HCT116 (cell line): Measurements from ENCODE around the gene SLC25A30. TPM values are rescaled to one million over a fixed set of nuclear protein-coding genes. Genes with fewer than 3 reads are reported as not detected.
A peak's percentile ranks its signal among the peaks of the same experiment; 100 is the strongest.

Source experiments
- ATAC-seq: fragments of 200-7000 bp; cut with Tn5 transposase; 2 replicates; pipeline ENCODE4 v1.9.1; 2020; ENCODE audit warnings: mild to moderate bottlenecking, moderate library complexity
- BruUV-seq: library from RNA; stranded (reverse); fragments of 400-500 nt; replicated peaks from 2 replicates; lab custom pipeline; 2021; lab: Mats Ljungman, UMichigan
- CTCF ChIA-PET: fragments of 300-600 bp; sonication (Branson Sonifier 250); formaldehyde crosslinking; loops from one replicate; lab custom pipeline; 2021; ENCODE audit warnings: antibody characterized with exemption; lab: Charles Lee
- POLR2A ChIA-PET: fragments of 300-600, 350-600 bp; sonication (Branson Sonifier 250); formaldehyde crosslinking; loops from one replicate; lab custom pipeline; 2021; ENCODE audit warnings: antibody characterized with exemption; lab: Charles Lee
- RAD21 ChIA-PET, 2 experiments: fragments of 300-600 bp; sonication (Branson Sonifier 250); formaldehyde crosslinking; loops; one replicate each; lab custom pipeline; 2023; ENCODE audit warnings: low total read pairs in 2 of 2; ENCODE audit not compliant: uncharacterized antibody in 2 of 2, unreplicated experiment in 2 of 2, low non-redundant PET in 1 of 2; lab: Charles Lee
- DNase-seq: peaks from one replicate; pipeline ENCODE4 v3.0.0-alpha.2; 2010; ENCODE audit warnings: low read depth, low spot score
- H2AFZ ChIP-seq: fragments of 200-600 bp; shearing (Covaris generic), sonication (generic); 2 replicates; pipeline ENCODE4 v1.6.1; 2017; ENCODE audit warnings: low read depth, mixed run types, mixed read lengths, antibody characterized with exemption, low read length; ENCODE audit not compliant: poor library complexity, severe bottlenecking
- H3K27ac ChIP-seq: 2 replicates; pipeline ENCODE4 v1.5.1; 2012; ENCODE audit warnings: low read depth, low read length
- H3K27me3 ChIP-seq: fragments of 200-600 bp; sonication (generic); 2 replicates; pipeline ENCODE4 v1.6.1; 2016; ENCODE audit warnings: mixed run types, low read length, mixed read lengths; ENCODE audit not compliant: insufficient read depth
- H3K36me3 ChIP-seq, 2 experiments: fragments of 200-500 bp in 1 of 2; fragments of 200-600 bp in 1 of 2; sonication (Bioruptor generic) in 1 of 2; sonication (generic) in 1 of 2; 2 replicates each; pipeline versions ENCODE4 v1.5.1 to v1.6.1; 2014 to 2016; ENCODE audit warnings: low read length in 2 of 2, inconsistent platforms in 1 of 2, mixed read lengths in 1 of 2, mixed run types in 1 of 2; ENCODE audit not compliant: insufficient read depth in 2 of 2, control insufficient read depth in 1 of 2
- H3K4me1 ChIP-seq, 2 experiments: fragments of 200-600 bp in 1 of 2; sonication (generic) in 1 of 2; 2 replicates each; pipeline versions ENCODE4 v1.5.1 to v1.6.1; 2012 to 2017; ENCODE audit warnings: low read length in 2 of 2, inconsistent platforms in 1 of 2, mild to moderate bottlenecking in 1 of 2, mixed read lengths in 1 of 2, mixed run types in 1 of 2, moderate library complexity in 1 of 2; ENCODE audit not compliant: insufficient read depth in 2 of 2, control insufficient read depth in 1 of 2
- H3K4me2 ChIP-seq: fragments of 200-600 bp; sonication (generic); 2 replicates; pipeline ENCODE4 v1.6.1; 2017; ENCODE audit warnings: mixed run types, low read length, mixed read lengths
- H3K4me3 ChIP-seq, 2 experiments: fragments of 200-600 bp in 1 of 2; sonication (generic) in 1 of 2; replicated peaks in 1 of 2; 2 replicates each; pipeline ENCODE4 v1.5.1; 2011 to 2016; ENCODE audit warnings: low read length in 2 of 2, control low read depth in 1 of 2, low read depth in 1 of 2, mild to moderate bottlenecking in 1 of 2, mixed read lengths in 1 of 2, mixed run types in 1 of 2
- H3K79me2 ChIP-seq: fragments of 200-600 bp; sonication (generic); 2 replicates; pipeline ENCODE4 v1.6.1; 2017; ENCODE audit warnings: mild to moderate bottlenecking, mixed run types, low read length, moderate library complexity, mixed read lengths; ENCODE audit not compliant: insufficient read depth
- H3K9ac ChIP-seq: fragments of 200-600 bp; sonication (generic); 2 replicates; pipeline ENCODE4 v1.6.1; 2016; ENCODE audit warnings: low read length, mixed read lengths
- H3K9me2 ChIP-seq: fragments of 200-600 bp; sonication (generic), shearing (Covaris generic); 2 replicates; pipeline ENCODE4 v1.6.1; 2017; ENCODE audit warnings: mixed run types, mild to moderate bottlenecking, moderate library complexity; ENCODE audit not compliant: insufficient read depth
- H3K9me3 ChIP-seq, 2 experiments: fragments of 200-500 bp in 1 of 2; fragments of 200-600 bp in 1 of 2; sonication (Bioruptor generic) in 1 of 2; sonication (generic) in 1 of 2; 2 replicates each; pipeline ENCODE4 v1.6.1; 2014 to 2017; ENCODE audit warnings: low read length in 2 of 2, mixed read lengths in 2 of 2, inconsistent platforms in 1 of 2, low read depth in 1 of 2, mild to moderate bottlenecking in 1 of 2, mixed run types in 1 of 2, moderate library complexity in 1 of 2; ENCODE audit not compliant: control insufficient read depth in 1 of 2, insufficient read depth in 1 of 2
- H4K20me1 ChIP-seq: fragments of 200-600 bp; sonication (generic), shearing (Covaris generic); 2 replicates; pipeline ENCODE4 v1.6.1; 2017; ENCODE audit warnings: mixed run types, mild to moderate bottlenecking, moderate library complexity; ENCODE audit not compliant: insufficient read depth
- CBX3 ChIP-seq: IDR thresholded peaks from 2 replicates; pipeline ENCODE4 v1.6.1; 2012; ENCODE audit warnings: low read depth
- CTCF ChIP-seq, 3 experiments: fragments of 200-600 bp in 1 of 3; sonication (generic) in 1 of 3; IDR thresholded peaks in 2 of 3; conservative IDR thresholded peaks in 1 of 3; 2 replicates each; pipeline ENCODE4 v1.5.1; 2012 to 2017; ENCODE audit warnings: low read depth in 2 of 3, low read length in 2 of 3, antibody characterized with exemption in 1 of 3, borderline replicate concordance in 1 of 3, control low read depth in 1 of 3, mild to moderate bottlenecking in 1 of 3, mixed read lengths in 1 of 3, mixed run types in 1 of 3, moderate library complexity in 1 of 3; ENCODE audit not compliant: insufficient read depth in 1 of 3
- ELF1 ChIP-seq: IDR thresholded peaks from 2 replicates; pipeline ENCODE4 v1.6.1; 2012; ENCODE audit warnings: low read depth, borderline replicate concordance
- EZH2phosphoT487 ChIP-seq: fragments of 200-600 bp; IDR thresholded peaks from 2 replicates; pipeline ENCODE4 v1.6.1; 2018; ENCODE audit warnings: antibody characterized with exemption, borderline replicate concordance
- FOSL1 ChIP-seq: IDR thresholded peaks from 2 replicates; pipeline ENCODE4 v1.6.1; 2012; ENCODE audit warnings: low read depth
- MAX ChIP-seq: IDR thresholded peaks from 2 replicates; pipeline ENCODE4 v1.6.1; 2012
- POLR2A ChIP-seq: IDR thresholded peaks from 2 replicates; pipeline ENCODE4 v1.7.0; 2011; ENCODE audit warnings: borderline replicate concordance; ENCODE audit not compliant: insufficient read depth, insufficient read length; ENCODE audit errors: extremely low read depth
- SRF ChIP-seq: IDR thresholded peaks from 2 replicates; pipeline ENCODE4 v1.6.1; 2012; ENCODE audit warnings: low read depth
- ZBTB33 ChIP-seq: IDR thresholded peaks from 2 replicates; pipeline ENCODE4 v1.6.1; 2011; ENCODE audit warnings: mild to moderate bottlenecking, low read length, moderate library complexity; ENCODE audit not compliant: insufficient replicate concordance; ENCODE audit errors: extremely low read depth
- ZFX ChIP-seq: fragments of 450-650 bp; IDR thresholded peaks from 2 replicates; pipeline ENCODE4 v1.6.1; 2017
- ZNF274 ChIP-seq: fragments of 200-500 bp; sonication (Bioruptor generic); IDR thresholded peaks from 2 replicates; pipeline ENCODE4 v1.6.1; 2014; ENCODE audit warnings: mild to moderate bottlenecking, low read depth, low read length, inconsistent platforms
- intact Hi-C: fragments of 100-400 bp; cut with micrococcal nuclease; formaldehyde crosslinking; loops from 2 replicates; pipeline ENCODE4 v1.10.0; 2022
- total RNA-seq: library from RNA; stranded (reverse); gene quantifications from one replicate; pipeline ENCODE4 v1.2.1, GENCODE V29; 2021; ENCODE audit not compliant: unreplicated experiment

The SLC25A30 gene
- total RNA-seq, 1 experiment from 2014 or later: 29.2 TPM

- no peak for TF ChIP-seq ZBTB33
- no peak for TF ChIP-seq EZH2phosphoT487
- TF ChIP-seq ZNF274: no peak
- TF ChIP-seq ZFX: peak; percentile 52; the same call in 1 of the 2 replicates
- no peak for TF ChIP-seq POLR2A
- TF ChIP-seq CBX3: peak; percentile 92
- no peak for TF ChIP-seq FOSL1
- peak; percentile 91 for TF ChIP-seq ELF1
- peak; percentile 71 for TF ChIP-seq MAX
Observed at GRCh38 chr13:45464687-45465453, 46.7 kb upstream of the SLC25A30 start, which contains the start of gene COG3 (continued).

GRCh38 chr13:45464141-45464686 is 46.0 kb upstream of the SLC25A30 start:
- peak overlapping the region; percentile 62 for H2AFZ ChIP-seq
- no peak for ATAC-seq

More at GRCh38 chr13:45464141-45464686, 46.0 kb upstream of the SLC25A30 start:
- POLR2A ChIA-PET: interaction anchor here (0.5 to 1.4 kb wide), 3 partner anchors 20 to 1033 kb away, joined by 3 to 5 read pairs (median 4); partner anchors contain the start of gene SLC25A30
- Histone ChIP-seq H3K4me1 (peaks cover 10 to 13% of the 10 kb centered on the region in 2 experiments), H3K36me3 (no peaks in the 10 kb centered on the region), H3K9me2 (no peaks in the 10 kb centered on the region), H3K9ac (peak overlapping the region; percentile 31), H3K4me3 (peak overlapping the region; percentile 92 to 97), H3K27me3 (no peaks in the 10 kb centered on the region), H3K9me3 (no peaks in the 10 kb centered on the region), H3K4me2 (peak overlapping the region; percentile 95), H4K20me1 (no peaks in the 10 kb centered on the region), H3K79me2 (peaks cover 42% of the 10 kb centered on the region), H3K27ac (peak overlapping the region; percentile 4; the same call in 1 of the 2 replicates)
- BruUV-seq: TSS peak; percentile 77
- TF ChIP-seq SRF (no peak), CTCF (IDR thresholded peaks at IDR 0.05 in 2 of 3, conservative IDR thresholded peaks at IDR 0.05 in 1 of 3; ENCODE audit: borderline replicate concordance in 1 of 3, insufficient read depth in 1 of 3, low read depth in 2 of 3, low read length in 2 of 3) (peak in 1 of 3 experiments; percentile 22; a peak in 1 of 6 replicates)
- CTCF ChIA-PET: no interaction called here
- DNase-seq: no peak
- RAD21 ChIA-PET: no interaction called here
- intact Hi-C loops: no loop called here
